GM21367 (cell line): ENCODE data around the gene KLF5.
"Not testable (repeated sequence)": the region's sequence is repeated elsewhere in the genome, so short reads cannot be mapped to it uniquely, and the experiment has no call there.

ENCODE experiments used
- ATAC-seq: cut with Tn5 transposase; IDR thresholded peaks from one replicate; pipeline ENCODE4 v1.9.1; 2021; ENCODE audit not compliant: unreplicated experiment

KLF5 gene

DNA sequence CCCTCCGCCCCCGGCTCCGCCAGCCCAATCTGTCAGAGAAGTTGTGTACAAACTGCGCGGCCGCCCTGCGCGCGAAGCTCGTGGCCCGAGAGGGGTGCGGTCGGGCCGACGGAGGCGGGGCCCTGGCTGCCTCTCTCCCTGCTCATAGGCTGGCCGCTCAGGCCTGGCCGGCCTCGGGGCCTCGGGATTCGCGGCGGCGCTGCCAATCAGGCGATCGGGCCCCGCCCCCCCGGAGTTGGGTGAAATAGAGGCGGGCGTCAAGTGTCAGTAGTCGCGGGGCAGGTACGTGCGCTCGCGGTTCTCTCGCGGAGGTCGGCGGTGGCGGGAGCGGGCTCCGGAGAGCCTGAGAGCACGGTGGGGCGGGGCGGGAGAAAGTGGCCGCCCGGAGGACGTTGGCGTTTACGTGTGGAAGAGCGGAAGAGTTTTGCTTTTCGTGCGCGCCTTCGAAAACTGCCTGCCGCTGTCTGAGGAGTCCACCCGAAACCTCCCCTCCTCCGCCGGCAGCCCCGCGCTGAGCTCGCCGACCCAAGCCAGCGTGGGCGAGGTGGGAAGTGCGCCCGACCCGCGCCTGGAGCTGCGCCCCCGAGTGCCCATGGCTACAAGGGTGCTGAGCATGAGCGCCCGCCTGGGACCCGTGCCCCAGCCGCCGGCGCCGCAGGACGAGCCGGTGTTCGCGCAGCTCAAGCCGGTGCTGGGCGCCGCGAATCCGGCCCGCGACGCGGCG, at the start of gene KLF5:
Gene KLF5 (plus strand): TSS at position 270 of the 724 bp plus-strand sequence. CDS start 323 bp downstream, at position 593.
- ATAC-seq: peak; percentile 98

DNA sequence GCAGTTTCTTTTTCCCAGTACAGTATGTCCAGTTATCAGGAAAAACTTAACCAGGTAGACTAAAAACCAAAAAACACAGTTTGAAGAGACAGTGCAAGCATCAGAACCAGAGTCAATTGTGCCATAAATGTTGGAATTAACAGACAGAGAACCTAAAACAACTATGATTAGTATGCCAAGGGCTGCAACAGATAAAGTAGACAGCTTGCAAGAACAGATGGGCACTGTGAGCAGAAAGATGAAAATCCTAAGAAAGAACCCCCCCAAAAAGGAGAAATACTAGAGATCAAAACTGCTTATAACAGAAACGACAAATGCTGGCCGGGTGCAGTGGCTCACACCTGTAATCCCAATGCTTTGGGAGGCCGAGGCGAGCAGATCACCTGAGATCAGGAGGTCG, 47.1 kb upstream of the KLF5 start:
- no peak for ATAC-seq

- no peak for ATAC-seq
Observed at GRCh38 chr13:73015805-73016204, 43.0 kb upstream of the KLF5 start.

GRCh38 chr13:73018336-73018735, 40.5 kb upstream of the KLF5 start:
- no peak for ATAC-seq

- ATAC-seq: no peak
Observed at GRCh38 chr13:73025217-73026012, 33.4 kb upstream of the KLF5 start.

- no peak for ATAC-seq
Observed at GRCh38 chr13:73034901-73035300, 23.9 kb upstream of the KLF5 start.

GRCh38 chr13:73035660-73036059, 23.1 kb upstream of the KLF5 start:
- no peak for ATAC-seq

GRCh38 chr13:73036566-73036965, 22.2 kb upstream of the KLF5 start:
- no peak for ATAC-seq

- ATAC-seq: no peak
Observed at GRCh38 chr13:73038064-73038463, 20.7 kb upstream of the KLF5 start.

GRCh38 chr13:73039201-73040108, 19.4 kb upstream of the KLF5 start:
- no peak for ATAC-seq

GRCh38 chr13:73040484-73040883, 18.3 kb upstream of the KLF5 start:
- ATAC-seq: no peak

DNA sequence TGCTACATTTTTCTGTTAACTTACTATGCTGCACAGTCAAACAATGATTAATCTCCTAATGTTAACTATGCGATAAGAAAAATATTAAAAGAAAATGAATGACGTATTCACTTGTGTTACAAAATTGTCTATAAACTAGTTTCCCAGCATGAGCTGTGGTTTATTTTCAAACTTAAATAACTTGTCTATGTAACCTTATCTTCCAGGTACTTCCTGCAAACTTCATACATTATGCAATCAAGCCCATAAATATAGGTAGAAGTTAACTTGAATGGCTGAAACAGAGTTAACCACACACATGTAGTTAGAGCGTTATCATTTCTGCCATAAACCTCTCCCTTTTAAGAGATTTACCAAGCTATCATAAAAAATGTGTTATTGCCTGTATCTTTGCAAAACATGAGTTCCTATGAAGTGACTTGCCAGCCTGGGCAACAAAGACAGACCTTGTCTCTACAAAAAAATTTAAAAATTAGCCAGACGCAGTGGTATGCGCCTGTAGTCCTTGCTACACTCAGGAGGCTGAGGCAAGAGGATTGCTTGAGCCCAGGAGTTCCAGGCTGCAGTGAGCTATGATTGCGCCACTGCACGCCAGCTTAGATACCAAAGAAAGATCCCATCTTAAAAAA, 17.7 kb upstream of the KLF5 start:
- ATAC-seq: no peak

GRCh38 chr13:73045031-73045430, 13.8 kb upstream of the KLF5 start:
- ATAC-seq: no peak

DNA sequence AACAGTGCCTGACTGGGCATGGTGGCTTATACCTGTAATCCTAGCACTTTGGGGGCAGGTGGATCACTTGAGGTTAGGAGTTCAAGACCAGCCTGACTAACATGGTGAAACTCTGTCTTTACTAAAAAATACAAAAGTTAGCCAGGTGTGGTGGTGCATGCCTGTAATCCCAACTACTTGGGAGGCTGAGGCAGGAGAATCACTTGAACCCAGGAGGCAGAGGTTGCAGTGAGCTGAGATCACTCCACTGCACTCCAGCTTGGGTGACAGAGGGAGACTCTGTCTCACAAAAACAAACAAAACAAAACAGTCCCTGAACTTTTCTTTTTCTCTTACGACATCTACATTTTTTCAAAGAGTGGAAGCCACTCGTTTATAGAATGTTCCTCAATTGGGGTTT, 10.2 kb upstream of the KLF5 start:
- ATAC-seq: not testable (repeated sequence)

DNA sequence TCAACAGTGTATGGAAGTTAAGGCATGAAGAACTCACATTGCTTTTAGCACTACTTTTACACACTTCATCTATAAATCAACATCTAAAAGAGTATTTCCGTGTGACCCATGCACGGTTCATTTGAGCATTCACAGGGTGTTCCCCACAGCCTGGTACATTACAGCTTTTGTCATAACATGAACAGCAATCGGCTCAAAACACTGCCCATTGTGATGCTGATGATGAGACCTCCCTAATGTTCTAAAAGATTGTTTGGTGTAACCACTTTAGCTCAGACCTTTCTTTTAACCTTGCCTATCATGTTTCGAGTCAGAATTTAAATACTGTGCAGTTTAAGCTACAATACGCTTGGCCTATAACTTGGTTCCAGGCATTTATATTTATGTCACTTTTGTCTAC, 4.1 kb upstream of the KLF5 start:
- ATAC-seq: no peak

DNA sequence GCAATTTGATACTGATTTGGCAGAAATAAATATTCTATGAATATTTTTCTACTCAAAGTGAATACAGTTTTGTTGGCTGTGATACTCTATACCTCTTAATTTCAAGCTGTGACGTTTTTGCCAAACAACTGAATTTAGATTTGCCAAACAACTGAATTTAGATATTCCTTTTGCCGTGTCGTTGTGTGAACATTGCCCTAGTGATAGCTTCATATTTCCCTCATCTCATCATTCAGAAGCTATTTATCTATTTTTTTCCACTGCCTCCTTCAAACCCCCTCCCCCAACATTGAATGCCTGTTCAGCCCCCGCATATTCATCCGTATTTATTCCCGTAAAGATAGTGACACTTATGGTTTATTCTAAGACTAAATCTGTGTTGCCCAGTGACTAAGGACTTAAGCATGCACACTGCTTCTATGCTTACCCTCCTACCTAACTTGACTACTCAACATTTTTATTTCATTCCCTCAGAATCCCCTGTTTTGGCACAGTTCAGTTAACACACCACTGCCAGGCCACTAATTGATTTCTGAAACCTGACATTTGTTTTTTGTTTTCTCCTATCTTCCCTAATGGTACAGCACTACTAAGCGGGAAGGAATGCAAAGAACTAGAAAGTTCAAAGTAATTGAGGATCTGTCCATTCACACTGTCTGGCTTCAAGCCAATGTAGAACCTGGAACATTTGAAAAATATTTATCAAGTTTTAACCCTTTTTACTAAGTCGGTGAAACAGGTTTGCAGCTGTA, 2.8 kb upstream of the KLF5 start:
- no peak for ATAC-seq

GRCh38 chr13:73056565-73056962, 2.2 kb upstream of the KLF5 start:
- no peak for ATAC-seq

DNA sequence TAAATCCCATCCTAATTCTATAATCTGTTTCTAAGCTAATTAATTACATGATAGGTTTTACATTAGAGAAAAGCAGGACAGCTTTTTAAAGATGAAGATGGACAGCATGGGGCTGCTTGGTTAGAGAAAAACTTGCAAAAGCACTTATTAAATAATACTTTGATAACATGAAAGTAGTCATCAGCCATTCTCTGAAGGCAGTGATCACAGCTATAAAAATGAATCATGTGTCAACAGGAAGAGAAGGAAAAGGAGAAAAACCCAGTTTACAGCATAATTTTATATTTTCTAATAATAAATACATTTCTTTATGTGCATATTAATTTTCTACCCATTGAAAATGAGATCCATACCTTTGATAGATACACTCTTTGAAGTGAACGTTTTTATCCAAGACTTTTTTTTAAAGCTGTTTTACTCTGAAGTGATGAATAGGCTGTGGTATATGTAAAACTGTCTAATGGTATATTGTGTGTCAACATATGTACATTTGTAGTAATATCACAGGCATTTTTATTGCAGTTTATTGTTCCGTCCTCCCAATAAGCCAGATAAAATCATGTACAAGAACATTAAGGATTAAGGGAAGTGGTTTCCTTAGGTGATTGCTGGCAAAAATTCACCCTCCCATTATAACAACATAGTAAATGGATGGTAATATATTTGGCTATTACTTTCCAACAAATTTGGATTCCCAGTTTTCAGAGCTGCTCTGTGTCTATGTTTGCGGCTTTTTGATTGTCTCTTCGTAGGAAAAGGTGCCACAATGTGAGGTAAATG, 1.3 kb upstream of the KLF5 start:
- no peak for ATAC-seq

DNA sequence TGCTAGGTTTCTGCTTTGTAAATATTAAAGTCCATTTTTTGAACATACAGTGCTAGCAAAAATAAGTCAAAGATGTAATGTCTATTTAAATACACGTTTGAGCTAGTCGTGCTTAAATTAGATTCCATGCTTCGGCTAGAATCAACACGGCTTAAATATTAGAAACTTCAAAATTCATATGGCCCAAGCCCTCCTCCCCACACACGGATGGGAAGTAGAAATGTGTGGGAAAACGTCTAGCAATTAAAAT, 816 bp upstream of the KLF5 start:
- no peak for ATAC-seq

DNA sequence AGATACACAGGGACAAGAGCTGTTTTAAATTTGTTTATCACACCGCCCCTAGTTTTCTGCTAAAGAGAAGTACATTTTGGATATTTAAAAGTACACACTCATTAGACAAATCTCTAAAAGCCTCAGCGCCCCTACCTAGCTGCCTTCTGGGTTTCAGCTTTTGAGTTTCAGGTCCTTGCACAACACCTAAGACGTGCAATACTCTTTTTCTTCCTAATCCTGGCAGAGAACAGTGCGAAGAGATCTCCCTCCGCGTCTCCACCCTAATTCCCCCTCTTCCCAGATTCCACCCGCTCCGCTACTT, 421 bp upstream of the KLF5 start:
- ATAC-seq: peak; percentile 9
